K562 (cell line): Measurements from ENCODE around the gene LSR. TPM values are rescaled to one million over a fixed set of nuclear protein-coding genes. Genes with fewer than 3 reads are reported as not detected.

Experiments used
- ATF7 ChIP-seq: fragments of 450-650 bp; IDR thresholded peaks from 2 replicates; pipeline ENCODE4 v1.7.1; 2014; ENCODE audit warnings: mild to moderate bottlenecking, moderate library complexity
- CBX5 ChIP-seq: IDR thresholded peaks from 2 replicates; pipeline ENCODE4 v1.6.1; 2014; ENCODE audit warnings: low read depth, borderline replicate concordance
- LEF1 ChIP-seq: fragments of 450-650 bp; IDR thresholded peaks from 2 replicates; pipeline ENCODE4 v1.6.1; 2016; ENCODE audit warnings: mild to moderate bottlenecking
- NR2C1 ChIP-seq, 2 experiments: fragments of 450-650 bp; IDR thresholded peaks; 2 replicates each; pipeline ENCODE4 v1.6.1; 2017; ENCODE audit warnings: mild to moderate bottlenecking in 2 of 2, antibody characterized with exemption in 1 of 2, inconsistent platforms in 1 of 2, missing compliant biosample characterization in 1 of 2, missing genetic modification characterization in 1 of 2
- NR2C2 ChIP-seq, 2 experiments: fragments of 200-800 bp in 1 of 2; sonication (Bioruptor generic) in 1 of 2; sonication (generic) in 1 of 2; formaldehyde crosslinking in 1 of 2; IDR thresholded peaks; 2 replicates each; pipeline versions ENCODE4 v1.6.1 to v1.8.0; 2016 to 2022; ENCODE audit warnings: mild to moderate bottlenecking in 1 of 2, missing compliant biosample characterization in 1 of 2, missing genetic modification characterization in 1 of 2, missing genetic modification reagents in 1 of 2
- PTRF ChIP-seq: fragments of 450-650 bp; IDR thresholded peaks from 2 replicates; pipeline ENCODE4 v1.6.1; 2016; ENCODE audit warnings: mild to moderate bottlenecking, missing genetic modification characterization, missing compliant biosample characterization
- PYGO2 ChIP-seq: fragments of 450-650 bp; IDR thresholded peaks from 2 replicates; pipeline ENCODE4 v1.6.1; 2016; ENCODE audit warnings: mild to moderate bottlenecking, missing genetic modification characterization, moderate library complexity, missing compliant biosample characterization
- TEAD2 ChIP-seq: fragments of 450-650 bp; IDR thresholded peaks from 2 replicates; pipeline ENCODE4 v1.6.1; 2016; ENCODE audit warnings: missing genetic modification characterization, control low read depth, missing compliant biosample characterization
- TRIM28 ChIP-seq: fragments of 450-650 bp; IDR thresholded peaks from 2 replicates; pipeline ENCODE4 v1.6.1; 2017
- ZNF146 ChIP-seq: IDR thresholded peaks from one replicate; pipeline ENCODE4 v1.6.1; 2018; ENCODE audit warnings: missing compliant biosample characterization; ENCODE audit not compliant: unreplicated experiment
- ZNF766 ChIP-seq: fragments of 200-800 bp; sonication (Bioruptor generic); conservative IDR thresholded peaks from 2 replicates; pipeline ENCODE4 v1.6.1; 2016; ENCODE audit warnings: missing genetic modification characterization, missing compliant biosample characterization
- polyA plus RNA-seq, 8 experiments: library from polyadenylated mRNA; depleted of rRNA in 4 of 8; stranded (reverse) in 5 of 8; unstranded in 3 of 8; fragments of >200 nt; fragmentation: Nextera tagmentation in 2 of 8; fragmentation: Illumina TruSeq in 1 of 8; extraction: Ambion mirVana in 2 of 8; extraction: Trizol in 1 of 8; gene quantifications; 2 replicates each; pipeline versions ENCODE4 v1.2.1 to v1.2.3, GENCODE V29; 2011 to 2014; ENCODE audit warnings: inconsistent platforms in 1 of 8, missing spikeins in 1 of 8
- total RNA-seq, 7 experiments: library from RNA; depleted of rRNA in 6 of 7; stranded (reverse); fragments of >200 nt in 6 of 7; fragmentation: Illumina TruSeq in 2 of 7; extraction: Trizol in 2 of 7; gene quantifications; 2 replicates each; pipeline versions ENCODE4 v1.2.1 to v1.2.3, GENCODE V29; 2011 to 2021; ENCODE audit warnings: low replicate concordance in 1 of 7
- TF ChIP-seq, protein P1 (sequence below): fragments of 450-650 bp; IDR thresholded peaks from 2 replicates; pipeline ENCODE4 v1.6.1; 2016; ENCODE audit warnings: missing biosample characterization, missing genetic modification characterization
- TF ChIP-seq, protein P2 (sequence below): fragments of 250-450 bp; sonication (Bioruptor Pico); IDR thresholded peaks from 2 replicates; pipeline ENCODE4 v1.8.0; 2021; ENCODE audit warnings: moderate library complexity, mild to moderate bottlenecking, inconsistent platforms
- TF ChIP-seq, protein P3 (sequence below): fragments of 250-450 bp; sonication (Bioruptor Pico); IDR thresholded peaks from 2 replicates; pipeline ENCODE4 v1.9.0; 2021; ENCODE audit warnings: mild to moderate bottlenecking, inconsistent platforms
- TF ChIP-seq, protein P4 (sequence below): fragments of 250-450 bp; sonication (Bioruptor Pico); IDR thresholded peaks from 2 replicates; pipeline ENCODE4 v1.8.0; 2021; ENCODE audit warnings: moderate library complexity, mild to moderate bottlenecking, inconsistent platforms

LSR gene
- total and polyA plus RNA-seq, 9 of the 15 experiments (the other 6 are each of a cell fraction or from before 2014, with no cell fraction given): 0.44 to 87.9 (median 28.0) TPM

DNA sequence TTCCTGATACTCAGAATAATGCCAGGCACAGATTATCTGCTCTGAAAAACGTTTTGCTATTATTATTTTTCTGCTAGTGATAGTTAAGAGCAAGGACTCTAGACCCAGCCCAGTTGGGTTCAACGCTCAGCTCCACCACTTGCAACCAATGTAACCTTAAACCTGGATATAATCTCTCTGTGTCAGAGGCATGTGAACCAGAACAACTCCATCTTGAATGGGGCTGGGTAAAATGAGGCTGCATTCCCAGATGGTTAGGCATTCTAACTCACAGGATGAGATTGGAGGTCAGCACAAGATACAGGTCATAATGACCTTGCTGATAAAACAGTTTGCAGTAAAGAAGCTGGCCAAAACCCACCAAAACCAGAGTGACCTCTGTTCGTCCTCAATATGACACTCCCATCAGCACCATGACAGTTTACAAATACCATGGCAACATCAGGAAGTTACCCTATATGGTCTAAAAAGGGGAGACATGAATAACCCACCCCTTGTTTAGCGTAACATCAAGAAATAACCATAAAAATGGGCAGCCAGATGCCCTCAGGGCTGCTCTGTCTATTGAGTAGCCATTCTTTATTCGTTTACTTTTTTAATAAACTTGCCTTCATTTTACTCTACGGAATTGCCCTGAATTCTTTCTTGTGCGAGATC, 33.9 kb upstream of the LSR start (continued):
- TF ChIP-seq, protein P1, sequence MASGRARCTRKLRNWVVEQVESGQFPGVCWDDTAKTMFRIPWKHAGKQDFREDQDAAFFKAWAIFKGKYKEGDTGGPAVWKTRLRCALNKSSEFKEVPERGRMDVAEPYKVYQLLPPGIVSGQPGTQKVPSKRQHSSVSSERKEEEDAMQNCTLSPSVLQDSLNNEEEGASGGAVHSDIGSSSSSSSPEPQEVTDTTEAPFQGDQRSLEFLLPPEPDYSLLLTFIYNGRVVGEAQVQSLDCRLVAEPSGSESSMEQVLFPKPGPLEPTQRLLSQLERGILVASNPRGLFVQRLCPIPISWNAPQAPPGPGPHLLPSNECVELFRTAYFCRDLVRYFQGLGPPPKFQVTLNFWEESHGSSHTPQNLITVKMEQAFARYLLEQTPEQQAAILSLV (tag): 0 out of 2 replicates have a peak, but pooled peaks have one; percentile 23
- TF ChIP-seq NR2C2 (CRISPR knock-in tag; IDR thresholded peaks at IDR 0.05): no peak
- peak; percentile 54; the same call in 1 of the 2 replicates for TF ChIP-seq NR2C2 (tag; IDR thresholded peaks at IDR 0.05)
- TF ChIP-seq ZNF146: no peak
- TF ChIP-seq TRIM28: no peak
- TF ChIP-seq, protein P2, sequence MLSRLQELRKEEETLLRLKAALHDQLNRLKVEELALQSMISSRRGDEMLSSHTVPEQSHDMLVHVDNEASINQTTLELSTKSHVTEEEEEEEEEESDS (CRISPR knock-in tag): no peak
- TF ChIP-seq, protein P3, sequence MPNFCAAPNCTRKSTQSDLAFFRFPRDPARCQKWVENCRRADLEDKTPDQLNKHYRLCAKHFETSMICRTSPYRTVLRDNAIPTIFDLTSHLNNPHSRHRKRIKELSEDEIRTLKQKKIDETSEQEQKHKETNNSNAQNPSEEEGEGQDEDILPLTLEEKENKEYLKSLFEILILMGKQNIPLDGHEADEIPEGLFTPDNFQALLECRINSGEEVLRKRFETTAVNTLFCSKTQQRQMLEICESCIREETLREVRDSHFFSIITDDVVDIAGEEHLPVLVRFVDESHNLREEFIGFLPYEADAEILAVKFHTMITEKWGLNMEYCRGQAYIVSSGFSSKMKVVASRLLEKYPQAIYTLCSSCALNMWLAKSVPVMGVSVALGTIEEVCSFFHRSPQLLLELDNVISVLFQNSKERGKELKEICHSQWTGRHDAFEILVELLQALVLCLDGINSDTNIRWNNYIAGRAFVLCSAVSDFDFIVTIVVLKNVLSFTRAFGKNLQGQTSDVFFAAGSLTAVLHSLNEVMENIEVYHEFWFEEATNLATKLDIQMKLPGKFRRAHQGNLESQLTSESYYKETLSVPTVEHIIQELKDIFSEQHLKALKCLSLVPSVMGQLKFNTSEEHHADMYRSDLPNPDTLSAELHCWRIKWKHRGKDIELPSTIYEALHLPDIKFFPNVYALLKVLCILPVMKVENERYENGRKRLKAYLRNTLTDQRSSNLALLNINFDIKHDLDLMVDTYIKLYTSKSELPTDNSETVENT (CRISPR knock-in tag): no peak
- peak; percentile 81 for TF ChIP-seq PYGO2 (tag)
- 0 out of 2 replicates have a peak, but pooled peaks have one; percentile 54 for TF ChIP-seq ZNF766 (CRISPR knock-in tag)
- TF ChIP-seq, protein P4, sequence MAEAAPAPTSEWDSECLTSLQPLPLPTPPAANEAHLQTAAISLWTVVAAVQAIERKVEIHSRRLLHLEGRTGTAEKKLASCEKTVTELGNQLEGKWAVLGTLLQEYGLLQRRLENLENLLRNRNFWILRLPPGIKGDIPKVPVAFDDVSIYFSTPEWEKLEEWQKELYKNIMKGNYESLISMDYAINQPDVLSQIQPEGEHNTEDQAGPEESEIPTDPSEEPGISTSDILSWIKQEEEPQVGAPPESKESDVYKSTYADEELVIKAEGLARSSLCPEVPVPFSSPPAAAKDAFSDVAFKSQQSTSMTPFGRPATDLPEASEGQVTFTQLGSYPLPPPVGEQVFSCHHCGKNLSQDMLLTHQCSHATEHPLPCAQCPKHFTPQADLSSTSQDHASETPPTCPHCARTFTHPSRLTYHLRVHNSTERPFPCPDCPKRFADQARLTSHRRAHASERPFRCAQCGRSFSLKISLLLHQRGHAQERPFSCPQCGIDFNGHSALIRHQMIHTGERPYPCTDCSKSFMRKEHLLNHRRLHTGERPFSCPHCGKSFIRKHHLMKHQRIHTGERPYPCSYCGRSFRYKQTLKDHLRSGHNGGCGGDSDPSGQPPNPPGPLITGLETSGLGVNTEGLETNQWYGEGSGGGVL (CRISPR knock-in tag): no peak
- TF ChIP-seq PTRF (tag): peak; percentile 83
- no peak for TF ChIP-seq CBX5
- no peak for TF ChIP-seq NR2C1 (IDR thresholded peaks at IDR 0.05)
- TF ChIP-seq NR2C1 (tag; IDR thresholded peaks at IDR 0.05): peak; percentile 76
- 0 out of 2 replicates have a peak, but pooled peaks have one; percentile 57 for TF ChIP-seq TEAD2 (tag)
- TF ChIP-seq LEF1: no peak
- TF ChIP-seq ATF7: no peak
